ENCODE results near the gene NECTIN4. TPM values are rescaled to one million over a fixed set of nuclear protein-coding genes. Genes with fewer than 3 reads are reported as not detected.
A peak's percentile ranks its signal among the peaks of the same experiment; 100 is the strongest.

The NECTIN4 gene
- total and polyA plus RNA-seq, 2 of the 8 experiments (the other 6 are each of a cell fraction or from before 2014, with no cell fraction given): 0.19 to 0.71 TPM

DNA sequence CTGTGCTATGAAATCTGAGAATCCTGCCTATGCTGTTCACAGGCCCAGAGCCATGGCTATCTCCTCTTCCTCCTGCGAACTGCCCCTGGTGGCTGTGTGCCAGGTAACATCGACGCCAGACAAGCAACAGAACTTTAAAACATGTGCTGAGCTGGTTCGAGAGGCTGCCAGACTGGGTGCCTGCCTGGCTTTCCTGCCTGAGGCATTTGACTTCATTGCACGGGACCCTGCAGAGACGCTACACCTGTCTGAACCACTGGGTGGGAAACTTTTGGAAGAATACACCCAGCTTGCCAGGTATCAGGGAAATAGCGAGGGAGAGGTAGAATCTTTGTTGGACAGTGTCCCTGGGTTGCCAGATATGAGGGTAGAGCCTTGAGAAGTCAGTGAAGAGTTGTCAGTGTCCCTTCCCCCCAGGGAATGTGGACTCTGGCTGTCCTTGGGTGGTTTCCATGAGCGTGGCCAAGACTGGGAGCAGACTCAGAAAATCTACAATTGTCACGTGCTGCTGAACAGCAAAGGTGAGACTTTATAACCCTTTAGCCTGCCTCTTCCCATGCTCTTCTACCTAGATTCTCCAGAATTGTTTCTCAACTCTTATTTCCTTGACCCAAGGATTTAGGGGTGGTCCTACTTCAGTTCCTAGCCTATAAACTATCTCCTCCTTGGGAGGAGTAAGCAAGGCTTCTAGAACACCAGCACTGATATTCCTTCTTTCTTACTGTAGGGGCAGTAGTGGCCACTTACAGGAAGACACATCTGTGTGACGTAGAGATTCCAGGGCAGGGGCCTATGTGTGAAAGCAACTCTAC is 29.9 kb upstream of the NECTIN4 start:
- Histone ChIP-seq H2BK20ac (ENCODE audit: low read length) (no peak overlapping the region), H3K9me3 (ENCODE audit: insufficient read depth in 2 of 2, low read depth in 1 of 2, low read length in 1 of 2) (no peaks in the 10 kb centered on the region), H3K79me1 (ENCODE audit: low read depth, low read length) (peaks cover 13% of the 10 kb centered on the region), H3K4me2 (ENCODE audit: insufficient read depth in 1 of 2, low read depth in 2 of 2, low read length in 2 of 2) (peak overlapping the region; percentile 77 to 100), H2BK5ac (ENCODE audit: low read depth, low read length) (no peak overlapping the region), H3K27me3 (replicated peaks in 1 of 4; ENCODE audit: control insufficient read depth in 3 of 4, extremely low read depth in 1 of 4, insufficient read depth in 3 of 4, low read length in 3 of 4) (no peaks in the 10 kb centered on the region), H3K18ac (ENCODE audit: extremely low read depth, low read length) (no peak overlapping the region), H2AFZ (ENCODE audit: low read length) (no peak overlapping the region), H3K4ac (replicated peaks; ENCODE audit: insufficient read length, low read depth, low read length) (no peak overlapping the region), H3K4me1 (replicated peaks in 1 of 4; ENCODE audit: control insufficient read depth in 3 of 4, insufficient read depth in 4 of 4, low read length in 3 of 4) (peaks cover 4 to 10% (median 5%) of the 10 kb centered on the region in 4 experiments; a peak in 6 of 7 replicates), H2AK5ac (ENCODE audit: low read depth, low read length) (no peak overlapping the region), H3K79me2 (ENCODE audit: control insufficient read depth in 1 of 2, insufficient read depth in 2 of 2, low read length in 2 of 2) (peaks cover 0 to 41% of the 10 kb centered on the region in 2 experiments; a peak in 2 of 4 replicates), H3K27ac (ENCODE audit: low read depth, low read length) (no peak overlapping the region), H2BK120ac (replicated peaks; ENCODE audit: low read depth, low read length) (no peak overlapping the region), H2BK12ac (ENCODE audit: low read depth, low read length) (0 out of 2 replicates have a peak overlapping the region, but pooled peaks have one; percentile 53), H3K9ac (replicated peaks in 1 of 4; ENCODE audit: extremely low read depth in 1 of 4, low read depth in 3 of 4, low read length in 3 of 4) (peak overlapping the region in 3 of 4 experiments; percentile 83 to 87 (median 86); a peak in 5 of 7 replicates), H3K23ac (ENCODE audit: insufficient read length) (no peak overlapping the region), H4K8ac (ENCODE audit: extremely low read depth, insufficient read depth, low read length) (no peak overlapping the region), H3K56ac (replicated peaks; ENCODE audit: insufficient read length, low read depth, low read length) (no peak overlapping the region), H3K14ac (ENCODE audit: insufficient read length) (no peak overlapping the region), H4K20me1 (replicated peaks in 1 of 2; ENCODE audit: control insufficient read depth in 1 of 2, insufficient read depth in 2 of 2, low read length in 2 of 2) (peaks cover 0 to 13% of the 10 kb centered on the region in 2 experiments), H4K91ac (replicated peaks; ENCODE audit: insufficient read length, low read length) (peak overlapping the region; percentile 13), H4K5ac (ENCODE audit: insufficient read length, low read depth, low read length) (no peak overlapping the region), H3K36me3 (ENCODE audit: control insufficient read depth in 2 of 4, insufficient read depth in 4 of 4, low read length in 3 of 4) (peaks cover 15 to 45% (median 32%) of the 10 kb centered on the region in 4 experiments), H3K4me3 (ENCODE audit: extremely low read depth in 1 of 4, insufficient read depth in 2 of 4, low read depth in 3 of 4, low read length in 4 of 4) (peak overlapping the region; percentile 84 to 99 (median 93); a peak in 7 of 8 replicates), H3K23me2 (ENCODE audit: low read depth, low read length) (peaks cover 12% of the 10 kb centered on the region), H2BK15ac (ENCODE audit: low read length) (peak overlapping the region; percentile 25; the same call in 1 of the 2 replicates)
- ChIA-PET POLR2A (ENCODE audit: partially characterized antibody) (no interaction called here), CTCF (ENCODE audit: partially characterized antibody) (interaction anchor here (0.6 to 1.0 kb wide), 8 partner anchors 8 to 183 kb away, joined by 3 to 4 read pairs (median 3); partner anchors contain the start of genes KLHDC9 and PPOX)
- WGBS, 2 experiments (ENCODE audit: extremely low coverage in 1 of 2, insufficient coverage in 1 of 2, insufficient read length in 1 of 2, insufficient replicate concordance in 2 of 2, low coverage in 1 of 2, low lambda C conversion rate in 2 of 2, missing lambda C conversion rate in 1 of 2): 79% methylated on average over 10 of the region's 10 CpGs; no CpG with 5 or more reads in 1 of the 2 experiments
- DNase-seq (ENCODE audit: low read depth in 1 of 2, low spot score in 2 of 2) (peak in 1 of 2 experiments; percentile 47), FAIRE-seq (no peak)
- TF ChIP-seq, protein P1, sequence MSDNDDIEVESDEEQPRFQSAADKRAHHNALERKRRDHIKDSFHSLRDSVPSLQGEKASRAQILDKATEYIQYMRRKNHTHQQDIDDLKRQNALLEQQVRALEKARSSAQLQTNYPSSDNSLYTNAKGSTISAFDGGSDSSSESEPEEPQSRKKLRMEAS (IDR thresholded peaks at IDR 0.05): peak; percentile 35; the same call in 1 of the 2 replicates
- TF ChIP-seq TEAD4 (IDR thresholded peaks at IDR 0.05; ENCODE audit: low read depth, low read length) (peak; percentile 64; the same call in 1 of the 2 replicates), RAD21 (IDR thresholded peaks at IDR 0.05 in 1 of 2, conservative IDR thresholded peaks at IDR 0.05 in 1 of 2; ENCODE audit: low read depth in 2 of 2, low read length in 2 of 2) (peak; percentile 23 to 43), RNF2 (IDR thresholded peaks at IDR 0.05; ENCODE audit: borderline replicate concordance, low read depth, low read length, missing control alignments, poor library complexity, severe bottlenecking) (no peak), JUN (IDR thresholded peaks at IDR 0.05; ENCODE audit: low read depth, low read length) (no peak), POLR2A (IDR thresholded peaks at IDR 0.05; ENCODE audit: control extremely low read depth in 1 of 2, low read depth in 2 of 2, low read length in 2 of 2) (peak in 1 of 2 experiments; percentile 19; a peak in 1 of 3 replicates)
- TF ChIP-seq, protein P2, sequence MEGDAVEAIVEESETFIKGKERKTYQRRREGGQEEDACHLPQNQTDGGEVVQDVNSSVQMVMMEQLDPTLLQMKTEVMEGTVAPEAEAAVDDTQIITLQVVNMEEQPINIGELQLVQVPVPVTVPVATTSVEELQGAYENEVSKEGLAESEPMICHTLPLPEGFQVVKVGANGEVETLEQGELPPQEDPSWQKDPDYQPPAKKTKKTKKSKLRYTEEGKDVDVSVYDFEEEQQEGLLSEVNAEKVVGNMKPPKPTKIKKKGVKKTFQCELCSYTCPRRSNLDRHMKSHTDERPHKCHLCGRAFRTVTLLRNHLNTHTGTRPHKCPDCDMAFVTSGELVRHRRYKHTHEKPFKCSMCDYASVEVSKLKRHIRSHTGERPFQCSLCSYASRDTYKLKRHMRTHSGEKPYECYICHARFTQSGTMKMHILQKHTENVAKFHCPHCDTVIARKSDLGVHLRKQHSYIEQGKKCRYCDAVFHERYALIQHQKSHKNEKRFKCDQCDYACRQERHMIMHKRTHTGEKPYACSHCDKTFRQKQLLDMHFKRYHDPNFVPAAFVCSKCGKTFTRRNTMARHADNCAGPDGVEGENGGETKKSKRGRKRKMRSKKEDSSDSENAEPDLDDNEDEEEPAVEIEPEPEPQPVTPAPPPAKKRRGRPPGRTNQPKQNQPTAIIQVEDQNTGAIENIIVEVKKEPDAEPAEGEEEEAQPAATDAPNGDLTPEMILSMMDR (IDR thresholded peaks at IDR 0.05; ENCODE audit: control extremely low read depth in 1 of 3, insufficient read depth in 1 of 3, low read depth in 1 of 3, low read length in 3 of 3): peak; percentile 31 to 66 (median 41); a peak in 3 of 4 replicates
